GM19023 (cell line): Measurements from ENCODE around the gene RNU6-8.

ENCODE experiments used
- ATAC-seq: cut with Tn5 transposase; IDR thresholded peaks from one replicate; pipeline ENCODE4 v1.9.1; 2021; ENCODE audit warnings: mild to moderate bottlenecking, moderate library complexity; ENCODE audit not compliant: unreplicated experiment

Gene RNU6-8

DNA sequence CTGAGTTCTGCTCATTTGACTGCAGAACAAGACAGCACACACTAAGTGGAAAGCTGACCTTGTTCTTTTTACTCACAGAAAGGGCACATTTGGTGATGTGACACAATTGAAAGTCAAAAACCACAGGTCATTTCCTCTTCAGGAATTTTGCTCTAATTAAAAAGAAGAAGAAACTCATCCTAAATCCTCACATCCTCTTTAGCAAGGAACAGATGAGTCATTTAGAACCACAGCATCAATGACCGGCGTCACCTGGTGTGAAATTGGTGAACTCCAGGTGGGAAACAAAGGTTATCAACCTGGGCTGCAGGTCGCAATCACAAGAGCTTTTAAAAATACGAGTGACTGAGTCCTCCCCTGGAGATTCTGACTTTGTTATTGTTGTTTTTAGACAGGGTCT lies 2.9 kb upstream of the RNU6-8 start:
- ATAC-seq: no peak

DNA sequence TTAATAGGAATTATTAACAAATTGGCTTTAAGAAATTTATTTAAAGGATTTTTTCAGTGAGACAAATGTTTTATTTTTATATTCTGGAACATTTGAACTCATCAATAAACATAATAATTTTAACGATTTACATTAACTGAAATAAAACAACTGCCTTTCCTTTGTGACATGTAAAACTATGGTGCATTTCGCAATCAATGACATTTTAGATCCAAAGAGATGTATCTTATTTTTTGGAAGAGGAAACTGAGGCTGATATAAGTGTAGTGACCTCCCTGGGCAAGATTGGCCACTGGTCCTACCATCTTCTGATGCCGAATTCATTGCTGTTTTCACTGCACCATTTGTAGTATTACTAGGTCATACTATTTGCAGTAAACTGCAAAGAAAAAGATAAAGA lies 2.5 kb upstream of the RNU6-8 start:
- ATAC-seq: no peak

DNA sequence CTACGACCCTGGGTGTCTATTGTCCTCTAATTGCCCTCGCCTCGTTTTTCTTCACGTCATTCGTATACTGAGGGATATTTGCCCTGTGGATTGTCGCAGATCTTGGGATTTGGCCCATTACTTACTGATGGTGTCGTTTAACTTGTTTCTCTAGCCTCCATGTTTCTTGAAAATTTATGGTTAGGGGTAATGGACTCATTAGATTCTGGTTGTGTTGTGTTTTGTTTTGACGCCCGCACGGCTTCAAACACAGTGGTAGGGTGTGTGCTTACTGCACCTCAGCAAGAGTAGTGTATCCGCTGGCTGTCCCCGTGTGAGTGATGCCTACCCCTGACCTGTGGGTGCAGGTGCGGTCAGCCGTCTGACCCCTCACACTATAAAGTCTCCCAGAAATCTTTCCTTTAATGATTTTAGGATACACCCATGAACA lies 874 bp upstream of the RNU6-8 start:
- ATAC-seq: no peak

DNA sequence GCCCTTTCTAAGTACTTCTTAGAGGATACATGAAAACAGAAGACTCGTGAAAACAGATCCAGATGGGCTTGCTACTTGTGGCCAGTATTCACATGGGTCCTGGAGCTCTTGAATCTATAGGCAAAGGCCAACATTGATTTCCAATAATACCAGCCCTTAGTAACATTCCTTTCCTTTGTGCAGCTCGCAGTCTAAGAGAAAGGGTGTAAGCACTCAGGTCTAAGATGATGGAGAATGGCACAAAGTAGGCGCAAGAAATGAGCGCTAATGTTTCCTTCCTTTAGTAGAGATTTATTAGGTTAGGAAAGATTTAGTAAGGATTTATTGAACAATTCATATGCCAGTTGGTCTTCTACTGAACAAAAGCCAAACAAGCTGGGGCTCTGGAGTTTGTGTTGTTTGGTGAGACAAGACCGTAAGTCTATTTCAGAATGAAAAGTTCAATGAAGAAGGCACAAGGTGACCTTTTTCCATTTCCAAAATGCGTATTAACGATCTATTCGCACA lies 525 bp downstream of the RNU6-8 start:
- ATAC-seq: no peak

DNA sequence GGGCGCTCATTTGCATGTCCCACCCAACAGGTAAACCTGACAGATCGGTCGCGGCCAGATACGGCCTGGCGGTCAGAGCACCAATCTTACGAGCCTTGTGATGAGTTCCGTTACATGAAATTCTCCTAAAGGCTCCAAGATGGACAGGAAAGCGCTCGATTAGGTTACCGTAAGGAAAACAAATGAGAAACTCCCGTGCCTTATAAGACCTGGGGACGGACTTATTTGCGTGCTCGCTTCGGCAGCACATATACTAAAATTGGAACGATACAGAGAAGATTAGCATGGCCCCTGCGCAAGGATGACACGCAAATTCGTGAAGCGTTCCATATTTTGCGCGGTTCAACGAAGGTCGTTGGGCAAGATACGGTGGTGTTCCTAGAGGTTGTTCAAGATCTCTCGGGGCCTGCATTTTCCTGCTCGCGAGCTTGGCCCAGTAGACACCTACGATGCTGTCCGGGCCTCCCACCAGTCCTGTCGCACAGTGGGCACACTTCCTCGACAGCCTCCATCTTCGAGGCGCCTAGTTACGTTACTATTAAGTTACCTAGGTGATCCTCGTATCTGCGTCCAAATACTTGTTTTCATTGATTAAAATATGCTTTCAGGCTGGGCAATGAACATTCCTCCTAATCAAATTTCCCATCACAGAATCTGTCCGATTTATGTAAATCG lies 1.1 kb downstream of the RNU6-8 start, which contains the start of gene RNU6-7:
TSS of gene RNU6-7 (plus strand) at position 230 of the 675 bp plus-strand sequence.
- no peak for ATAC-seq

DNA sequence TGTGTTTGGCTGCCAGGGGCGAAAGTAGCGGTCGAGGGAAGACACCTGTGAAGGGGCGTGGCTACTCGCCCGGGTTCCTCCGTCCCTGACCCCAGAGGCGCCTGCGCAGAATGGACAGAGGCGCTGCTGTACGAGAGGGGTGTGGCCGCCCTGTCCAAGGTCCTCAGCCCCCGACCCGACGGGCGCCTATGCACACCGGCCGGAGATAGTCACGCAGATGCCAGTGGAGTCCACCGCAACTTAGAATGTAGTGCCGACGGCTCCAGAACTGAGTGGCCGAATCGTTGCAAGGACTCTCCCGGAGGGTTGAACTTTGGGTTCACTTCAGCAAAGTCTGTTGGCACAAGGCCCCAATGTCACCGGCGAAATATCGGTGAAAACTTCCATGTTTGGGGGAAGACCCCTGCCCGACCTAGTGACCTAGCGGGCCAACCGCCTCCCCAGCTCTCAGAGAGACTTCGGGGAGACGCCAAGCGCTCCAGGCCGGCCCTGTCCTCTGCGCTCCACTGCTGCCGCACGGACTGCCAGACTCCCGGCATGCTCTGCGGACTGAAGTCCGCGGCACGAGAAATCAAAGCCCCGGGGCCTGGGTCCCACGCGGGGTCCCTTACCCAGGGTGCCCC lies 1.8 kb downstream of the RNU6-8 start:
- peak; percentile 70 for ATAC-seq

DNA sequence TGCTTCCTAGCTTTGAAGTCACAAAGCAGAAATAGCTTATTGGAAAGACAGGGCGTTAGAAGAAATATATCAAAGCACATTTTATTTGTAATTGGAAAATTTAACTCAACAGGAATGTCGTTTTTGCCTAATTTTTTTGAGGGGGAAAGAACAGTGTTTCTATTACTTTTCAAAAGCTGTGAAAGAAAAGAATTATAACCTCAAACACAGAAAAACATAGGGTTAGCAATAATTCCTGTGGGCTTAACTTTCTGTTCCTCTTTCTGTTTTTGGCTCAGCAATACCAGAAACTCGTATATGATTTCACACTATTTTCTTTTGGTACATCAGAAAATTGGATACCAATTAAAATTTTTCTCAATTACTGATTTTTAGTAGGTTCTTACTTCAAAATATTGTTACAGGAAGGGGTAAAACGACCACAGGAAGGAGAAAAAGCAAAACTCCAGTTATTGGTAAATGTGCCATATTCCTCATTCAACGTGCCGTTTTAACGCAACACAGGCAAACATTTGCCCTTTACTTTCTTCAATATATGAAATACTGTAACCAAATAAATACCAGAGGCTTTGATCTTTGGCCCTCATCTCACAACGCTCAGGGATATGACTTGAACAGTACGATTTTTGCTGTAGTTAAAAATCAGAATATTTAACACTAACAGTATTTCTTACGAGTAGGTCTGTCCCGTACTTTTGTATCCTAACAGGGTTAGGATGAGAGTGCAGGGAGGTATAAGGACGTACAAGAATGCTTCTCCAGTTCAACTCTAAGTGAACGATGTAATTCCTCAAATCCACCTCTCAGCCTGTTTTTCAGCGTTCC lies 2.5 kb downstream of the RNU6-8 start:
- ATAC-seq: peak; percentile 4

DNA sequence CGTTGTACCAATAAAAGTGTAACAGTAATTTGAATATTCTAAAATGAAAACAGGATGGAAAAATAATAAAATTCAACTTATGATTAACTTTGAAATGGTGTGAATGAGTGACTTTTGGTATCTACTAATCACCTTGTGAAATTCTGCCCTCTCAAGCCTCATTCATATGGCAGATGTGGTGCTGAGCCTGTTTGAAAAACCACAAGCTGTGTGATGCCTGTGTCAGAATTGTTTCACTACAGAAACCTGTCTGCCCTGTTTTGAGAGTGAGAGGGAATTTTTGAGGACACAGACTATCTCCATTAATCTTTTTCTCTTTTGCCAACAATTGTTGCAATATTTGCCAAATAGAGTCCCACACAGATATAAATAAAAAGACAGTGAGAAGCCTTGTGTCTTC lies 5.2 kb downstream of the RNU6-8 start:
- no peak for ATAC-seq

DNA sequence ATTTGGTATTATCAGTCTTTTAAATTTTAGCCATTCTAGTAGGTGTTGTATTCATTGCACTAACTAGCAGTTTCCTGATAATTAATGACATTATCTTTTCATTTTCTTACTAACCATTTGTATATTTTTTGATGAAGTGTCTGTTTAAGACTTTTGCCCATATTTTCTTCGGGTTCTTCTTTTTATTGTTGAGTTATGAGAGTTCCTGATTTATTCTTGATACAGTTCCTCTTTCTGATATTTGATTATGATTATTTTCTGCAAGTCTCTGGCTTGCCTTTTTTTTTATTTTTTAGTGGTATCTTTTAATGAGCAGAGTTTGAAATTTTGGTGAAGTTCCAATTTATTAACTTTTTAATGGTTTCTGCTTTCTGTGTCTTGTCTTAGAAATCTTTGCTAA lies 7.4 kb downstream of the RNU6-8 start:
- no peak for ATAC-seq

DNA sequence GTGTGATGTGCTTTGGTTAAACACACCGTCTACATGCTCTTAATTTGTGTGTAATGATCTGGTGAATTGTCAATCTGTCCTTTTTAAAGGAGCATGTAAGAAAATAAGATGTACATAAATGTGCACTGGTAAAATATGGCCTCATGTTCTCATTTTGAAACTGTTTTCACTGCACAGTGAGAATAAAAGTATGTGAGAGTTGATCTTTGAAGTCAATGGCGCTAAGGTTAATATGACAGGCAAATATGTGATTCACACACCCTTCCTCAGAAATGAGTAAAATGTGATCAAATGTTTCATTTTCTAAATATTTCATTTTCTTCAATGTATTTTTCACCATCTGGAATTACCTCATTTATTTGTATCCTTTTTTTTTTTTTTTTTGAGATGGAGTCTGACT lies 9.5 kb downstream of the RNU6-8 start:
- ATAC-seq: no peak

DNA sequence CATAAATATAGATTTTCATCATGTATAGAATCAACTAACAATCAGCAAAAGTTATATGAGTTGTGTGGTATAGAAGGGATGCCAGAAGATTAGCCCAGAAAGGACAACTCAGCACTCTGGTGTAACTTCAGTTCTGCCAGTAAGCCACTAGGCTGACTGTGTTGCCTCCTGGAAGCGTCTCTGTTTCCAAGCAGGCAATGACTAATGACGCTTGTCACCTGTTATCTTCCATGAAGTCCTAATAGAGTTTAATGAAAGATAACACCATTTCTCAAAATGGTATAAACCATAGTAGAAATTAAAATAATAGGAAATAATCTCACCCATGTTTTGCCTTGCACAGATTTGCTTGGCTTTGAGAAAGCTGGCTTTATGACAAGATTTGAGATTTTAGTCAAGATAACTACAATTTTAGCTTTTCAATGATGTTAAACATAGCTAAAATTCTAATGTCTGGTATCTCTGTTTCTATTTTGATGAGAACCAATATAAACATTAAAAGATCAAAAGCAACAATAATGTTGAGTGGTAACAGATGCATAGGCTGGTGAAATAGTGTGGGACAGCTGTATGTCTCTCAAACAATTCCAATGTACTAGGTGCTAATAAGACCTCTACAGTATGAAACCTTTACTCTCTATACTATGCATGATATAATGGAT lies 10.2 kb downstream of the RNU6-8 start:
- no peak for ATAC-seq

DNA sequence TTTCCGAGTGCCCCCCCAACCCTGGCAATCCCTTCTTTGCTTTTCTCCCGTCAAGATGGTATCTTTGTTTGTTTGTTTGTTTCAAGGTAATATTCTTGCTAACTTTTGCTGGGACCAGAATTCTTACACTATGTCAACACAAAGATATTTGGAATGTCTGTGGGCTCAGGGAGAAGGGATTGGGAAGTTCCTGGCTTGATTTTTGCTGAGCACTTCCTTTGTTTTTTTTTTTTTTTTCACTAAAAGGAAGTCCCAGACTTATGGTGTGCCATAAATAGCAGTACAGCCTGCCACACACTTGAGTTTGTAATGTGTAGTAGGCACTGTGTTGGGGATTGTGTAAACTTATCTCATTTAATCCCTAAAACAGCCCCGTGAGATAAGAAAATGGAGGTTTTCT lies 12.4 kb downstream of the RNU6-8 start:
- ATAC-seq: no peak

DNA sequence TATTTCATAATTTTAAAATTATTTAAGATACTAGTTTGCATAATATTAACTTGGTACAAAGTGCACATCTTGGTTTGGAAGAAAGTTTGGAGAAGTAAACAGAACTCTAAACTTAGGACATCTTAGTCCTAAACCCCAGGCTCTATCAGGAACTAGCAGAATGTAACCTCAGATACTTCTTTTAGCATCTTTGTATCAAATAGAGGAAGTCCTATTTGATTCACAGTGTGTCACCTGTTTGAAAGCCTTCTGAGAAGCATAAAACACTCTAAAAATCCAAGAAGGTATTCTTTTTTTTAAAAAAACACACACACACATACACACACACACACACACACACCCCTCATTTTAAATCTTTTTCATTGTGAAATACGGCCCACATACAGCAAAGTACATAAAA lies 13.3 kb downstream of the RNU6-8 start:
- ATAC-seq: no peak

DNA sequence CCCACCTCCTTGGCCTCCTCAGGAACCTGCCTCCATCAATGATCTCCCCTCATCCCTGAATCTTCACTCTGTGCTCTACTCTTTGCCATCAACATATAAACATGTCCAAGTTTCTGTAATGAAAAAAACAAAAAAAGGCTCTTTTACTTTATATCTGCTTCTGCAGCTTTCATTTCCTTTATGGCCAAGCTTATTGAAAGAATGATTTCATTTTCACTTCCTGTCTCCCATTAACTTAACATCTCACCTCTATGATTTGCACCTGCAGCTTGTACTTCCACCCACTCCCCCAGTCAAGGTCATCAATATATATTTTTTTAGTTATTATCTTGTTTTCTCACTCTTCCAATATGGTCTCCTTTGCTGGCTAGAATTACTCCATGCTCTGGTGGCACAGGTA lies 16.8 kb downstream of the RNU6-8 start:
- ATAC-seq: no peak

DNA sequence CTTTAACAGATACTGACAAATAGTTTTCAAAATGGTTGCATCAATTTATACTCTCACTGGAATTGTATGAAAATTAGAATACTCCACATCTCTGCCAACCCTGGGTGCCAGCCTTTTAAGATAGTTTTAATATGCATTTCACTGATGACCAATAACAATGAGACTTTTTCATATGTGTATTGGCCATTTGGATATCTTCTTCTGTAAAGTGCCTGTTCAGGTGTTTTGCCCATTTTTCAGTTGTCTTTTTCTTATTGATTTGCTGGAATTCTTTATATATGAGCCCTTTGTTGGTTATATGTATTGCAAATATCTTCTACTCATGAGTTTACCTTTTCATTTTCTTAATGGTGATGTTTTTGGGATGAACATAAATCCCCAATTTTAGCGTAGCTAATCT lies 18.0 kb downstream of the RNU6-8 start:
- ATAC-seq: no peak

DNA sequence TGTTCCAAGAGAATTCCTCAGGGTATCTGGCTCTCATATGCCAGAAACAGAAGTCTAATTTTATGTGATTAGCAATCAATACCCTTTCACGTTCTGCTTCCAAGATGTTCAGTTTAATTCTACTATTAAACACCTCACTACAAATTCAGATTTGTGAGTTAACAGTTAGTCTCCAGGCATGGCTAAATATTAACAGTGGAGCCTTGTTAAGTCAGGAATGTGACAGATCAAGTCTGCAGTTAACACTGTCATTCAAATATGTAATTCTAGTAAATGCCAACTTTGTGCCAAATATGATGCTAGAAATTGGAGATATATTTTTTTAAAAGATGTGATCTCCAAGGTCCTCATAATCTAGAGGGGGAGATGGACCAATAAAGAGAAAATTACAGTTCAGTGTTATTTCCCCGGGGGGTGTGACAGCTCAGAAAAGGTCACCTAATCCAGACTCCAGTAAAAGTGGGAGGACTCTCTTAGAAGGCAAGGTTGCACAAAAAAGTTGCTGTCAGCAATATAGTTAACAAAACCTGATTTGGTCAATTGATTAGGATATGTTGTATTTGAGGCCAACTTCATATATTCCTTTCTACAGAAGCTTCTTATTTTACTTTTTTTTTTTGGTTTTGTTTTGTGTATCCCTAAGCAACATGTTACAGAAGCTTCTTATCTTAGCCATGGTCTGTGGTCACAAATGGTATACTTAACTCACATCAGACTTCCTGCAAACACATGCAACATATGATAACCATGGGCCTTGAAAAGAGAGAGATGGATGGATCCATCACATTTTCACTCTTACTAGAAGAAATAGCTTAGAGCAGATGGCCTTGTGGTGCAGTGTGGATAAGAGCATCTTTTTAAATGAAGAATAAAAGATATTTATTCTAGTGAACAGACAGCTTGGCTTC lies 19.7 kb downstream of the RNU6-8 start:
- ATAC-seq: no peak

DNA sequence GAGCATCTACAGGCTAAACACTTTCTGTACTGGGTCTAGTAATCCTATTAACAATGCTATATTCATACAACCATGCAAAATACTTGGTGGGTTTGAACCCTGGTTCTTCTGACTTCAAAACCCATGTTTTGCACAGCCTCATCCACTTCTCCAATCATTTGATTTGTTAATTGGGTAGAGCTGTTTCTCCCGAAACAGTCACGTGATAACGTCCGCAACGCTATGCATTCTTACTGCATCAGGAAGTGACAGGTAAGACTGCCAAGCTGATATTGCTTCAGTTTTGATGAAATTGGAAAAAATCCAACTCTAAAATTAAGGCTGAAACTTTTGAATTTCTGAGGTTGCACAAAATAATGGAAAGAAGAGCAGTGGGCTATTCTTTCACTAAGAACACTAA lies 31.6 kb downstream of the RNU6-8 start:
- no peak for ATAC-seq

DNA sequence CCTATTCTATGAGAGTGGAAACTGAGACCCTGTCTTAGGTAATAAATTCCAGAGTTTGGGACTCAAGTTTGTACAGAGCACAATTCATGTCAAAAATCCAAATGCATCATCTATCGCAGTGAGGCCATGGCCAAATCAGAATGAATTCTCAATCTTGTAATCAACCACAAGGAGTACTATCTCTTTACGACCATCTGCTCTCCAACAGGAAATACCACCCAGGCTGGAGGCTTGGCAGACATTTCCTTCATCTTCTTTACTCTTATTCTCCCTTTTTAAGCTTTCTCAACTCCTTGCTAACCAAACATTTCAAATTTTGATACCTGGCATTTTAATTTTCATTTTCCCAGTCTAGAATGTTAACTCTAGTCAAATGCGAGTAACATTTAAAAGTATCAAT lies 33.9 kb downstream of the RNU6-8 start:
- ATAC-seq: no peak

DNA sequence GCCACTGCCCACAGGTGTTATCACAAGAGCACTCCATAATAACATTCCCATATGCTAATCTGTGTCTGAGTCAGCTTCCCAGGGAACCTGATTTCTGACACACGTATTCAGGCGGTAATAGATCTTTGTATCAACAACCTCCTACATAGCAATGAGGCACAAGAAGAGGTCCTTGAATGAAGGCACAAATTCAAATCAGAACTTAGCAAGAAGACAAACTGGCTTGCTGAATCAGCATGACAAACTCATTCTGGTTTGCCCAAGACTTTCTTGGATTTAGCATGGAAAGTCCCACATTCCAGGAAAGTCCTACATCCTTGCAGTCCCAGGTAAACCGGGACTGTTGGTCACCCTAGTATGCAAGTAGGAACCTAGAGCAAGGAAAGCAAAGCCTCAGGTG lies 35.2 kb downstream of the RNU6-8 start:
- ATAC-seq: no peak

DNA sequence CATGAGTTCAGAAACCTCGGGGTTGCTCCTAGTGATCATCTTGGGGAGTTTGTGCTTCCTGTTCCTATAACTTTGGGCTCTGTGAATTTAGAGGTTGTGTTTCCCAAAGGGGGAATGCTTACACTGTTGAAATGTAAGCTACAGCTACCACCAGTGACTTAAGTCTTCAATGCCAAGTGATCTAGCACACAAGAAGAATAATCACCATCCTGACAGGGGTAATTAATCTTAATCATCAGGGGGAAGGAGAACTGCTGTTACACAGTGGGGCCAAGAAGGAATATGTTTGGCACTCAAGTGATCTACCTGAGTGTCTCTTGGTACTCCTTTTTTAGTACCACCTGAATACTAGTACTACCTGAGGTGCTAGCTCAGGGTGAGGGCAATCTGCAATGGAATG lies 36.1 kb downstream of the RNU6-8 start:
- ATAC-seq: no peak
